Measurements from ENCODE around the gene ZNF512B. TPM values are rescaled to one million over a fixed set of nuclear protein-coding genes. Genes with fewer than 3 reads are reported as not detected.
"Not testable (repeated sequence)": the region's sequence is repeated elsewhere in the genome, so short reads cannot be mapped to it uniquely, and the experiment has no call there.

The ZNF512B gene
- total RNA-seq, 1 experiment from 2014 or later, result 10.3 TPM

GRCh38 chr20:63916371-63916939 is 53.3 kb downstream of the ZNF512B start:
- RAD21 ChIA-PET (ENCODE audit: low non-redundant PET in 1 of 2, low total read pairs in 2 of 2, uncharacterized antibody in 2 of 2, unreplicated experiment in 2 of 2); H3K4me1 ChIP-seq (ENCODE audit: control insufficient read depth in 1 of 2, insufficient read depth in 2 of 2, low read length in 2 of 2); H3K9me3 ChIP-seq (ENCODE audit: control insufficient read depth in 1 of 2, insufficient read depth in 1 of 2, low read depth in 1 of 2, low read length in 2 of 2); H3K27me3 ChIP-seq (ENCODE audit: insufficient read depth, low read length); H3K4me3 ChIP-seq (replicated peaks in 1 of 2; ENCODE audit: low read depth in 1 of 2, low read length in 2 of 2); H3K9ac ChIP-seq (ENCODE audit: low read length); DNase-seq (ENCODE audit: low read depth, low spot score); H3K4me2 ChIP-seq (ENCODE audit: low read length); H2AFZ ChIP-seq (ENCODE audit: low read depth, low read length, poor library complexity, severe bottlenecking); H3K27ac ChIP-seq (ENCODE audit: low read depth, low read length); H4K20me1 ChIP-seq (ENCODE audit: insufficient read depth); H3K9me2 ChIP-seq (ENCODE audit: insufficient read depth); intact Hi-C loops (cut with micrococcal nuclease); CTCF ChIA-PET; POLR2A ChIA-PET; ATAC-seq: not testable (repeated sequence)
- TSS peak; percentile 30 for BruUV-seq (replicated peaks)
- H3K36me3 ChIP-seq (ENCODE audit: control insufficient read depth in 1 of 2, insufficient read depth in 2 of 2, low read length in 2 of 2), result peaks cover 4 to 13% of the 10 kb centered on the region in 2 experiments; a peak in 1 of 4 replicates
- peaks cover 84% of the 10 kb centered on the region for H3K79me2 ChIP-seq (ENCODE audit: insufficient read depth, low read length)

GRCh38 chr20:63915471-63915870 is 54.3 kb downstream of the ZNF512B start:
- no peaks in the 10 kb centered on the region for H3K27me3 ChIP-seq (ENCODE audit: insufficient read depth, low read length)
- no peak overlapping the region for H3K27ac ChIP-seq (ENCODE audit: low read depth, low read length)
- ATAC-seq, result no peak
- H2AFZ ChIP-seq (ENCODE audit: low read depth, low read length, poor library complexity, severe bottlenecking), result no peak overlapping the region
- H3K36me3 ChIP-seq (ENCODE audit: control insufficient read depth in 1 of 2, insufficient read depth in 2 of 2, low read length in 2 of 2), result peaks cover 4 to 13% of the 10 kb centered on the region in 2 experiments; a peak in 1 of 4 replicates
- no peak for DNase-seq (ENCODE audit: low read depth, low spot score)
- H3K4me3 ChIP-seq (replicated peaks in 1 of 2; ENCODE audit: low read depth in 1 of 2, low read length in 2 of 2), result no peak overlapping the region
- TF ChIP-seq SP1 (IDR thresholded peaks at IDR 0.05; ENCODE audit: low read depth) (no peak), CEBPB (IDR thresholded peaks at IDR 0.05; ENCODE audit: low read depth) (no peak), POLR2AphosphoS5 (IDR thresholded peaks at IDR 0.05; ENCODE audit: low read depth, low read length) (no peak), JUND (IDR thresholded peaks at IDR 0.05) (no peak), ATF3 (IDR thresholded peaks at IDR 0.05) (no peak), YY1 (IDR thresholded peaks at IDR 0.05; ENCODE audit: extremely low read depth, insufficient replicate concordance, low read depth, low read length) (no peak), SIN3A (IDR thresholded peaks at IDR 0.05; ENCODE audit: low read depth) (no peak), RAD21 (IDR thresholded peaks at IDR 0.05; ENCODE audit: low read depth) (no peak), EZH2phosphoT487 (IDR thresholded peaks at IDR 0.05; ENCODE audit: borderline replicate concordance) (no peak), ZFX (IDR thresholded peaks at IDR 0.05) (no peak), EZH2 (IDR thresholded peaks at IDR 0.05) (no peak), CBX3 (IDR thresholded peaks at IDR 0.05; ENCODE audit: low read depth) (no peak), TCF7L2 (IDR thresholded peaks at IDR 0.05; ENCODE audit: borderline replicate concordance, extremely low read depth, insufficient read depth, insufficient read length) (no peak), ZNF274 (IDR thresholded peaks at IDR 0.05; ENCODE audit: low read depth, low read length) (no peak)
- ChIA-PET CTCF (no interaction called here), POLR2A (no interaction called here), RAD21 (ENCODE audit: low non-redundant PET in 1 of 2, low total read pairs in 2 of 2, uncharacterized antibody in 2 of 2, unreplicated experiment in 2 of 2) (no interaction called here)
- H3K4me1 ChIP-seq (ENCODE audit: control insufficient read depth in 1 of 2, insufficient read depth in 2 of 2, low read length in 2 of 2), result peaks cover 4 to 11% of the 10 kb centered on the region in 2 experiments; a peak in 3 of 4 replicates
- peaks cover 86% of the 10 kb centered on the region for H3K79me2 ChIP-seq (ENCODE audit: insufficient read depth, low read length)
- H3K9ac ChIP-seq (ENCODE audit: low read length), result no peak overlapping the region
- H4K20me1 ChIP-seq (ENCODE audit: insufficient read depth), result no peaks in the 10 kb centered on the region; the same call in 1 of the 2 replicates
- H3K9me3 ChIP-seq (ENCODE audit: control insufficient read depth in 1 of 2, insufficient read depth in 1 of 2, low read depth in 1 of 2, low read length in 2 of 2), result no peaks in the 10 kb centered on the region
- H3K4me2 ChIP-seq (ENCODE audit: low read length), result no peak overlapping the region
- no TSS peak for BruUV-seq (replicated peaks)
- intact Hi-C loops (cut with micrococcal nuclease), result no loop called here
- no peaks in the 10 kb centered on the region for H3K9me2 ChIP-seq (ENCODE audit: insufficient read depth)

Data from HCT116 (cell line).